Aorta (tissue), 5 donors: ENCODE results near the gene GRIK2. TPM values are rescaled to one million over a fixed set of nuclear protein-coding genes. Genes with fewer than 3 reads are reported as not detected.

Experiments used
- ATAC-seq: fragments of 200-7000 bp; cut with Tn5 transposase; one replicate; pipeline ENCODE4 v1.9.1; 2022; ENCODE audit warnings: moderate library complexity; ENCODE audit not compliant: low FRiP score
- DNase-seq, 2 donors: peaks; one replicate each; pipeline ENCODE4 v3.0.0-alpha.2; 2020
- H3K27ac ChIP-seq, 2 donors: one replicate each; pipeline ENCODE4 v1.5.1; 2013; ENCODE audit warnings: low read length in 2 of 2, mild to moderate bottlenecking in 2 of 2, moderate library complexity in 2 of 2, control low read depth in 1 of 2, inconsistent platforms in 1 of 2, low read depth in 1 of 2
- H3K27me3 ChIP-seq, 2 donors: one replicate each; pipeline ENCODE4 v1.6.1; 2013; ENCODE audit warnings: control low read depth in 1 of 2, low read length in 1 of 2, mild to moderate bottlenecking in 1 of 2, moderate library complexity in 1 of 2; ENCODE audit not compliant: insufficient read depth in 2 of 2, control insufficient read depth in 1 of 2
- H3K36me3 ChIP-seq, 2 donors: one replicate each; pipeline ENCODE4 v1.6.1; 2013; ENCODE audit warnings: control low read depth in 1 of 2, low read length in 1 of 2, mild to moderate bottlenecking in 1 of 2; ENCODE audit not compliant: insufficient read depth in 2 of 2, control insufficient read depth in 1 of 2
- H3K4me1 ChIP-seq, 2 donors: one replicate each; pipeline ENCODE4 v1.6.1; 2013; ENCODE audit warnings: low read length in 2 of 2, control low read depth in 1 of 2, mild to moderate bottlenecking in 1 of 2, moderate library complexity in 1 of 2; ENCODE audit not compliant: insufficient read depth in 2 of 2, control insufficient read depth in 1 of 2
- H3K4me3 ChIP-seq, 2 donors: one replicate each; pipeline ENCODE4 v1.5.1; 2013; ENCODE audit warnings: low read length in 2 of 2, control low read depth in 1 of 2, mild to moderate bottlenecking in 1 of 2
- H3K9me3 ChIP-seq: one replicate; pipeline ENCODE4 v1.6.1; 2013; ENCODE audit warnings: mild to moderate bottlenecking, low read length; ENCODE audit not compliant: control insufficient read depth
- WGBS, 2 donors: extraction: QIAGEN DNeasy Blood & Tissue Kit; methylation state at CpG; one replicate each; pipeline ENCODE4 v1.1.7; 2013; 5-methylcytosine and 5-hydroxymethylcytosine counted together
- intact Hi-C, 2 donors: fragments of 100-400 bp; cut with DNase I; formaldehyde crosslinking; loops; one replicate each; pipeline versions ENCODE4 v1.14.2 to v1.15.0; 2022
- polyA plus RNA-seq, 2 donors: library from polyadenylated mRNA; stranded (reverse); fragments of 200-250 nt; gene quantifications; one replicate each; pipeline ENCODE4 v1.2.3, GENCODE V29; 2013
- total RNA-seq, 2 donors: library from RNA; stranded (reverse); fragmentation: NEBNext Ultra II Directional; extraction: Animal tissue kit (Norgen Biotek cat#: 25700); gene quantifications; one replicate each; pipeline ENCODE4 v1.2.1, GENCODE V29; 2021
- donor health status: healthy with polysubstance abuse.
- donor health status: Bipolar disorder and iron deficiency.
- donor health status: DM: no; HTN: no; CAD: no.
- donor health status: DM: no; HTN: no; CAD: no.
- donor health status: DM: yes; HTN: yes; CAD: no.

GRIK2 gene
- total and polyA plus RNA-seq, 4 donors = 0.82 to 3.0 (median 2.3) TPM; not detected in 1

DNA sequence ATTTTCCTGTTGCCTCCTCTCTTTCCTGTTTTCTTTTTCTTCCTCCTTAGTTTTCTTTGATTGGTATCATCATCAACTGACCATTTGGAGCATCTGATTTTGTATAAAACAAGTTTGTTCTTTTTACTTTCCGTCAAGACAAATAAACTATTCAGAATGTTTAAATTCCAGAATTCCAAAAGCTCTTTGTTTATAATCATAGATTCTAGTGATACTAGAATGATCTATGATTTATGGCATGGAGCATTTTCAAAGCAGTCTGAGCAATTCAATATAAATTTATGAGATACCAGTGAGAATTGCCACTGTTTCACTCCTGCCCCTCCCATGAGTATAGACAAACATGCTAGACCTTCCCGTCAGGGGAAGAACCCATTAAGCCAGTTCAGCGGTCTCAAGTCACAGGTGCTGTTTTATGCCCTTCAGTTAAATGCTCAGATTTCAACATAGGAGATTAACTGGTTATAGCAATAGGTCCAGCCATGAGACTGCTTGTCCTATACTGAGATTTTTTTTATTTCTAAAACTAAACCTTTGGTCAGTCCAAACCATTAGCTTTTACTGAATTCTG lies 60.7 kb downstream of the GRIK2 start:
- no peaks in the 10 kb centered on the region for H3K4me1 ChIP-seq
- DNase-seq (no peak), ATAC-seq (no peak)
- no peaks in the 10 kb centered on the region for H3K9me3 ChIP-seq
- H3K27me3 ChIP-seq = no peaks in the 10 kb centered on the region
- H3K36me3 ChIP-seq = no peaks in the 10 kb centered on the region
- no peak overlapping the region for H3K4me3 ChIP-seq
- 92% methylated on average over 3 of the region's 3 CpGs for WGBS, 2 donors
- intact Hi-C loops = no loop called here
- no peak overlapping the region for H3K27ac ChIP-seq

DNA sequence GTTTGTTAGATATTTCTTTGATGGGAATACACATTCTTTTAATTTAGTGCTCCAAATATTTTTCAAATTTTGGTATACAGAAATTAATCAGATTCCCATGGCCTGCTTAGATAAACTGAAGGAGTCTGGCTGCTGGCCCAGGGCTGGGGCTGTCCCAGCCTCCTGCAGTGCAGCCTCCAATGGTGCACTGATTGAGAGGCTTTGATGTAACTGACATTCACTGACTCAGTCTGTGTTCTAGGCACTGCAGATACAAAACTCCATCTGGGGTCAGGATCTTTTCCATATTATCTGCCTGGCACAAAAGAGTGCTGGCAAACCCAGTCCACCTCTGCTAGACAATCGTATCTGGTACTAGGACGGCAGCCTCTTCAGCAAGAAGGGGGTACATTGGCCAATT lies 64.8 kb downstream of the GRIK2 start:
- H3K4me3 ChIP-seq = no peak overlapping the region
- H3K4me1 ChIP-seq = no peaks in the 10 kb centered on the region
- H3K9me3 ChIP-seq = no peaks in the 10 kb centered on the region
- 86 to 89% methylated on average over 2 of the region's 2 CpGs for WGBS, 2 donors
- ATAC-seq = no peak
- intact Hi-C loops = no loop called here
- no peaks in the 10 kb centered on the region for H3K27me3 ChIP-seq
- H3K36me3 ChIP-seq = no peaks in the 10 kb centered on the region
- no peak overlapping the region for H3K27ac ChIP-seq
- DNase-seq = no peak

GRCh38 chr6:101458826-101459225 lies 65.3 kb downstream of the GRIK2 start:
- intact Hi-C loops = no loop called here
- ATAC-seq = no peak
- no peaks in the 10 kb centered on the region for H3K4me1 ChIP-seq
- H3K27me3 ChIP-seq = no peaks in the 10 kb centered on the region
- H3K4me3 ChIP-seq = no peak overlapping the region
- no peaks in the 10 kb centered on the region for H3K36me3 ChIP-seq
- H3K27ac ChIP-seq = no peak overlapping the region
- DNase-seq = no peak
- H3K9me3 ChIP-seq = no peaks in the 10 kb centered on the region
- WGBS, 2 donors = 95 to 96% methylated on average over 2 of the region's 2 CpGs

DNA sequence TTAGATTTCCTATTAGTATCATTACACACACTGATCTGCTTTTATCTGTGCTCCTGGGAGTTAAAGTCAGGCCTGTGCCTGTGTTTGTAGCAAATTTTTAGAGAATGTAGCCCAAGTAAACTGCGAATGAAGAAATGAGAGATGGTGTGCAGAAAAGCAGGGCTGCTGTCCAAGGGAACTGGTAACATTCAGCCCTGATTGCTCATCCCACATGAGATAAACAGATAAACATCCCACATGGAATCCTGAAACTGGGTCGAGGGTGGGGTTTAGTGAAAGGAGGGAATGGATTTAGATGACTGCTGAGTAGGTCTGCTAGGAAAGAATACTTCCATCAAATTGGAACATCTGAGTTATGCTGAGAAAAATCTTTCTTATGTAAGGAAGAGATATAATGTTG lies 69.1 kb downstream of the GRIK2 start:
- intact Hi-C loops = no loop called here
- 75 to 84% methylated on average over 2 of the region's 2 CpGs for WGBS, 2 donors
- Histone ChIP-seq H3K36me3 (no peaks in the 10 kb centered on the region), H3K9me3 (no peaks in the 10 kb centered on the region), H3K27me3 (no peaks in the 10 kb centered on the region), H3K4me3 (no peak overlapping the region), H3K4me1 (no peaks in the 10 kb centered on the region), H3K27ac (no peak overlapping the region)
- ATAC-seq = no peak
- no peak for DNase-seq

GRCh38 chr6:101465863-101466262 lies 72.4 kb downstream of the GRIK2 start:
- no peak overlapping the region for H3K27ac ChIP-seq
- no peak overlapping the region for H3K4me3 ChIP-seq
- intact Hi-C loops = no loop called here
- no peaks in the 10 kb centered on the region for H3K9me3 ChIP-seq
- no peaks in the 10 kb centered on the region for H3K36me3 ChIP-seq
- WGBS, 2 donors = 78 to 84% methylated on average over 1 of the region's 1 CpG
- ATAC-seq = no peak
- H3K4me1 ChIP-seq = no peaks in the 10 kb centered on the region
- no peaks in the 10 kb centered on the region for H3K27me3 ChIP-seq
- no peak for DNase-seq

GRCh38 chr6:101477436-101477835 lies 83.9 kb downstream of the GRIK2 start:
- Histone ChIP-seq H3K27me3 (no peaks in the 10 kb centered on the region), H3K27ac (no peak overlapping the region), H3K4me3 (no peak overlapping the region), H3K9me3 (no peaks in the 10 kb centered on the region), H3K4me1 (no peaks in the 10 kb centered on the region), H3K36me3 (no peaks in the 10 kb centered on the region)
- ATAC-seq (no peak), DNase-seq (no peak)
- 79 to 83% methylated on average over 2 of the region's 2 CpGs for WGBS, 2 donors
- intact Hi-C loops = no loop called here

DNA sequence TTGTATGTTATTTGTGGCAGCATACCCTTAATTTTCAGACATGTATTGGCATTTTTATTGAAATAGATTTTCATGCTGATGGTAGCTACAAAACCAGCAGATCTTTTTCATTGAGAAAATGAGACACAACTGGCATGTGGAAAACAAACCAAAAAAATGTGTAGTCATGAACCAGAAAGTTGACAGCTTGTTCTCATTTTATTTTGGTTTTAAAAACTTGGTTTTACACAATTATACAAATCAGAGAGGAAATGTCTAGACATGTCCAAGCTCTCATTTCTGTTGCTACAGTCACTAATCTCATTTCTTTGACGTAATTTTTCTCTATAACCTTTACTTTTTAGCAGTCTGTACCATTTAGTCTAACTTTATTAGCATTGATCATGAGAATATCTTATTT lies 85.4 kb downstream of the GRIK2 start:
- Histone ChIP-seq H3K9me3 (no peaks in the 10 kb centered on the region), H3K36me3 (no peaks in the 10 kb centered on the region), H3K4me1 (no peaks in the 10 kb centered on the region), H3K4me3 (no peak overlapping the region), H3K27ac (no peak overlapping the region), H3K27me3 (no peaks in the 10 kb centered on the region)
- ATAC-seq (no peak), DNase-seq (no peak)
- intact Hi-C loops = no loop called here
- 86 to 93% methylated on average over 1 of the region's 1 CpG for WGBS, 2 donors

- H3K36me3 ChIP-seq = no peaks in the 10 kb centered on the region
- DNase-seq (no peak), ATAC-seq (no peak)
- intact Hi-C loops = no loop called here
- no peaks in the 10 kb centered on the region for H3K27me3 ChIP-seq
- no peaks in the 10 kb centered on the region for H3K4me1 ChIP-seq
- no peaks in the 10 kb centered on the region for H3K9me3 ChIP-seq
- H3K27ac ChIP-seq = no peak overlapping the region
- 91 to 92% methylated on average over 3 of the region's 3 CpGs for WGBS, 2 donors
- H3K4me3 ChIP-seq = no peak overlapping the region
These were observed 89.1 kb downstream of the GRIK2 start for GRCh38 chr6:101482606-101483005.

- DNase-seq = no peak
- H3K4me1 ChIP-seq = no peaks in the 10 kb centered on the region
- 76 to 81% methylated on average over 3 of the region's 3 CpGs for WGBS, 2 donors
- no peaks in the 10 kb centered on the region for H3K27me3 ChIP-seq
- H3K36me3 ChIP-seq = no peaks in the 10 kb centered on the region
- no peak for ATAC-seq
- no peak overlapping the region for H3K4me3 ChIP-seq
- H3K27ac ChIP-seq = no peak overlapping the region
- H3K9me3 ChIP-seq = no peaks in the 10 kb centered on the region
- intact Hi-C loops = no loop called here
These were observed 91.3 kb downstream of the GRIK2 start for GRCh38 chr6:101484781-101485180.
